RWPE2 (cell line): ENCODE results near the gene CHCHD6.

Experiments used
- ATAC-seq: fragments of 200-7000 bp; cut with Tn5 transposase; 3 replicates; pipeline ENCODE4 v1.9.1; 2021; ENCODE audit warnings: low read depth
- DNase-seq: peaks from one replicate; pipeline ENCODE4 v3.0.0-alpha.2; 2020; ENCODE audit warnings: low spot score
- H3K27ac ChIP-seq: fragments of 450-650 bp; 2 replicates; pipeline ENCODE4 v1.5.1; 2017; ENCODE audit warnings: mild to moderate bottlenecking; ENCODE audit not compliant: poor library complexity, severe bottlenecking
- H3K27me3 ChIP-seq: fragments of 250-450 bp; sonication (Bioruptor Pico); 2 replicates; pipeline ENCODE4 v1.5.1; 2021; ENCODE audit warnings: mild to moderate bottlenecking, moderate library complexity; ENCODE audit not compliant: insufficient read depth, poor library complexity, severe bottlenecking
- H3K36me3 ChIP-seq: fragments of 250-450 bp; sonication (Bioruptor Pico); 2 replicates; pipeline ENCODE4 v1.5.1; 2020; ENCODE audit warnings: low read depth, mild to moderate bottlenecking, moderate library complexity
- H3K4me1 ChIP-seq: fragments of 250-450 bp; sonication (Bioruptor Pico); 2 replicates; pipeline ENCODE4 v1.5.1; 2021; ENCODE audit warnings: mild to moderate bottlenecking, moderate library complexity; ENCODE audit not compliant: insufficient read depth, poor library complexity, severe bottlenecking
- H3K4me3 ChIP-seq: fragments of 250-450 bp; sonication (Bioruptor Pico); 2 replicates; pipeline ENCODE4 v1.5.1; 2021; ENCODE audit warnings: mild to moderate bottlenecking, moderate library complexity; ENCODE audit not compliant: severe bottlenecking
- H3K9me3 ChIP-seq: fragments of 250-450 bp; sonication (Bioruptor Pico); 2 replicates; pipeline ENCODE4 v1.5.1; 2021; ENCODE audit warnings: mild to moderate bottlenecking, moderate library complexity; ENCODE audit not compliant: severe bottlenecking
- CTCF ChIP-seq: fragments of 450-650 bp; IDR thresholded peaks from one replicate; pipeline ENCODE4 v1.5.1; 2017; ENCODE audit warnings: mild to moderate bottlenecking, moderate library complexity; ENCODE audit not compliant: poor library complexity, severe bottlenecking

The CHCHD6 gene

DNA sequence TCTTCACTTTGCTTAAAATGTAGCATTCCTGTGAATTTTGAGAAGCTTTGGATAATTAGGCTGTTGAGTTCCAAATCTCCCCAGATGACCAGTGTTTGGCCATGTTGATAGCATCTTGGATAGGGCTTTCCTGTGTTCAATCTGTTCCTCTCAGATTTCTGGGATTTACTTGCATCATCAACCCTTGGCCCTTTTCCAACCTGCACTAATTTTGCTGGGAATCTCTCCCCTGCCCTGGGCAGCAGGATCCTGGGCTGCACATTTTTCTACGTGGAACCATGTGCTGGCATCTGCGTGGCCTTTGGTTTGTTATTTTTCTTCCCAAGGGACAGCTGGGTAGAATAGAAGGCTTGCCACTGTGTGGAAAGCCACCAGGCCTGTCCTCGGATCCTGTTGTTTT is 203.5 kb downstream of the CHCHD6 start:
- peaks cover 32% of the 10 kb centered on the region for H3K4me1 ChIP-seq
- DNase-seq (no peak), ATAC-seq (no peak)
- no peak overlapping the region for H3K27ac ChIP-seq
- H3K27me3 ChIP-seq, result no peaks in the 10 kb centered on the region
- H3K9me3 ChIP-seq, result no peaks in the 10 kb centered on the region
- H3K36me3 ChIP-seq, result no peaks in the 10 kb centered on the region
- no peak overlapping the region for H3K4me3 ChIP-seq
- TF ChIP-seq CTCF, result no peak

DNA sequence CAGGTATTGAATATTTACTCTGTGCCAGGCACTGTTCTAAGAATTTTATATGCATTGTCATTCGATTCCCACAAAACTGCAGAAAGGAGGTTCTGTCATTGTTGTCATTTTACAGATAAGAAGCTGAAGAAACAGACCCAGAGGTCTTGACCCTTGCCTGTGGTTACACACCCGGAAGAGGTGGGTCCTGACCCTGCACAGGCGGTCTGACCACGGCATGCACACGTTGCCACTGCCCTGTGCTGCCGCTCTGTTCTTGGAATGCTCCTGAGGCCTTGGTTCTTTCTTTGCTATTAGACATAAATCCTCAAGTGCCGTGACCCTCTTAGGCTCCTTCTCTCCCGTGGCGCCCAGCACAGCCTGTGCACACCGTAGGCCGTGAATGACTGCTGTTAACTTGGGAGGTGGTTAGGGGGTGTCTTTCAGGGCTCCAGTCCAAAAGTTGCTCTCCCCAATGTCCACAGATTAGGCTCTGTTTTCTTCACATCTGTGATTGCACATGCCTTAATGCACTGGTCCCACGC is 204.8 kb downstream of the CHCHD6 start:
- Histone ChIP-seq H3K4me1 (peaks cover 43% of the 10 kb centered on the region), H3K9me3 (no peaks in the 10 kb centered on the region), H3K27me3 (no peaks in the 10 kb centered on the region), H3K27ac (peak overlapping the region; percentile 98), H3K4me3 (no peak overlapping the region), H3K36me3 (no peaks in the 10 kb centered on the region)
- no peak for ATAC-seq
- TF ChIP-seq CTCF, result no peak
- DNase-seq, result no peak

- peak overlapping the region; percentile 98 for H3K27ac ChIP-seq
- H3K36me3 ChIP-seq, result no peaks in the 10 kb centered on the region
- no peak overlapping the region for H3K4me3 ChIP-seq
- no peaks in the 10 kb centered on the region for H3K9me3 ChIP-seq
- ATAC-seq (no peak), DNase-seq (no peak)
- H3K27me3 ChIP-seq, result no peaks in the 10 kb centered on the region
- peaks cover 43% of the 10 kb centered on the region for H3K4me1 ChIP-seq
- TF ChIP-seq CTCF, result no peak
Observed at GRCh38 chr3:126910231-126910630, 206.2 kb downstream of the CHCHD6 start.

DNA sequence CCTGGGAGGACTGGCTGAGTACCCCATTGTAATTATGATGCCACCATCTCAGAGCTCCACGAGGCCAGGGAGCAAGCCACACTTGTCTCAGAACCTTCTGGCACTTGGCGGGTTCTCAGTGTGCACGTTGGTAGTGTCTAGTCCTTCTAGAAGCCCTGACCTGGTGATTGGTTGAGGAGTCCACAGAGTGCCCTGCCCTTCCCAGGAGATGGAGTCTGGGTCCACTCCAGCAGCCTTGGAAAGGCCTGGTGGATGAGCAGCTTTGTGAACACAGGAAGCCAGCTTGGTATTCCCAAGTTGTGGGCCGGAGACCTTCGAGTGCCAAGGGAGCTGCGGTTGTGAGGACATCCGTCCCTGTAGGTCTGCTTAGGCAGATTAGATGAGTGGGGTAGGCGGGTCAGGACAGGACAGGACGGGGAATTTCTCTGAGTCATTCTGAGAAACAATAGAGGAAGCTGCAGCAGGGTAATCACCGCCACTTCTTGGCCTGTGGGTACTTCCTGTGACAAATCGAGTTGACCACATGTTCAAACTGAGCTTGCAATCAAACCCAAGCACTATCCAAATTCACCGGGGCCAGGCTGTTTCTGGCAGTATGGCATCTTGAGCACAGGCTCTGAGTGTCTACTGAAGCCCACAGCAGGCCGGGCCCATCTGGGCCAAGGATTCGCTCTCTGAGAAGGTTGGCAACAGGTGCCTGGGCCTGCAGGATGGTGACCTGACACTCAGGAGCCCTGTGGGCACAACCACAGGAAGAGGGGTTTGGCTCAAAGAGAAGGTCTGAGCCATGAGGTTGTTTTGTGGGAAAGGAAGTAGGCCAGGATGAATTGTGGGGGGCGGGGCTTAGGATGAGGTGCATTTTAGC is 207.4 kb downstream of the CHCHD6 start:
- DNase-seq, result peak; percentile 95

More for the DNA sequence above, 207.4 kb downstream of the CHCHD6 start:
- peak overlapping the region; percentile 98 for H3K27ac ChIP-seq
- no peaks in the 10 kb centered on the region for H3K27me3 ChIP-seq
- peaks cover 43% of the 10 kb centered on the region for H3K4me1 ChIP-seq
- ATAC-seq, result peak; percentile 97
- H3K36me3 ChIP-seq, result no peaks in the 10 kb centered on the region
- no peak for TF ChIP-seq CTCF
- no peak overlapping the region for H3K4me3 ChIP-seq
- H3K9me3 ChIP-seq, result no peaks in the 10 kb centered on the region
